ENCODE results near the gene LRRC1.

- no peak for TF ChIP-seq POLR2A (IDR thresholded peaks at IDR 0.05)
- TF ChIP-seq, protein P1, sequence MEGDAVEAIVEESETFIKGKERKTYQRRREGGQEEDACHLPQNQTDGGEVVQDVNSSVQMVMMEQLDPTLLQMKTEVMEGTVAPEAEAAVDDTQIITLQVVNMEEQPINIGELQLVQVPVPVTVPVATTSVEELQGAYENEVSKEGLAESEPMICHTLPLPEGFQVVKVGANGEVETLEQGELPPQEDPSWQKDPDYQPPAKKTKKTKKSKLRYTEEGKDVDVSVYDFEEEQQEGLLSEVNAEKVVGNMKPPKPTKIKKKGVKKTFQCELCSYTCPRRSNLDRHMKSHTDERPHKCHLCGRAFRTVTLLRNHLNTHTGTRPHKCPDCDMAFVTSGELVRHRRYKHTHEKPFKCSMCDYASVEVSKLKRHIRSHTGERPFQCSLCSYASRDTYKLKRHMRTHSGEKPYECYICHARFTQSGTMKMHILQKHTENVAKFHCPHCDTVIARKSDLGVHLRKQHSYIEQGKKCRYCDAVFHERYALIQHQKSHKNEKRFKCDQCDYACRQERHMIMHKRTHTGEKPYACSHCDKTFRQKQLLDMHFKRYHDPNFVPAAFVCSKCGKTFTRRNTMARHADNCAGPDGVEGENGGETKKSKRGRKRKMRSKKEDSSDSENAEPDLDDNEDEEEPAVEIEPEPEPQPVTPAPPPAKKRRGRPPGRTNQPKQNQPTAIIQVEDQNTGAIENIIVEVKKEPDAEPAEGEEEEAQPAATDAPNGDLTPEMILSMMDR (IDR thresholded peaks at IDR 0.05) = no peak
These were observed 124.2 kb downstream of the LRRC1 start for GRCh38 chr6:53918854-53919510.

All from thyroid gland (tissue), 4 donors.